ENCODE data around the gene QDPR.

Gene QDPR

DNA sequence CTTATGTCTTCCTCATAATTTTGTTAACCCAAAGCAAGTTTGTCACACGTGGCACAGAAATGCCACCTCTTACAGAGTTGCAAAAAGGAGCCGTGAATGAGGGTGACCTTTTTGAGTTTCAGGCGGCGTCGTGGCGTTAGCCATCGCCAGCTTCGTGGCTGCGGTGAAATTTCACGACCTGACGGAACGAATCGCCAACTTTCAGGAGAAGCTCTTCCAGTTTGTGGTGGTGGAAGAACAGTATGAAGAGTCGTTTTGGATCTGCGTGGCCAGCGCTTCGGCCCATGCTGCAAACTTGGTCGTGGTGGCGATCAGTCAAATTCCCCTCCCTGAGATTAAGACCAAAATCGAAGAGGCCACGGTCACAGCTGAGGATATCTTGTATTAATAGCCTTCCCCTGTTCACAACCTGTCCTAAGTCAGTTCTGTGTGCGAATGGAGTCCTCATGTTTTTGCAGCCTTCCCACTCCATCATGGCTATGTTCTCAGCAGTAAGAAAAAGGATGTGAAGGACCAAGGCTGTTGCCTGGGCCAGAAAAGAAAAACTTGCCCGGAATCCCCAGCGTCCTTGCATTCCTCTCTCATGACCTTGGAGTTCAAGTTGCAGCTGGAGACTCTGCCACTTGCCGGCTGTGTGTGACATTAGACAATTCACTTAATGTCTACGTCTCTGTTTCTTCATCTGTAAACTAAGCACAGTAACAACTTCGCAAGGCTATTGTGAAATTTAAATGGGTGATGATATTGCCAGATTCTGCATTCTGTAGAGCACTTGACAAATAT lies 15.0 kb upstream of the QDPR start:
- no peak for DNase-seq

DNA sequence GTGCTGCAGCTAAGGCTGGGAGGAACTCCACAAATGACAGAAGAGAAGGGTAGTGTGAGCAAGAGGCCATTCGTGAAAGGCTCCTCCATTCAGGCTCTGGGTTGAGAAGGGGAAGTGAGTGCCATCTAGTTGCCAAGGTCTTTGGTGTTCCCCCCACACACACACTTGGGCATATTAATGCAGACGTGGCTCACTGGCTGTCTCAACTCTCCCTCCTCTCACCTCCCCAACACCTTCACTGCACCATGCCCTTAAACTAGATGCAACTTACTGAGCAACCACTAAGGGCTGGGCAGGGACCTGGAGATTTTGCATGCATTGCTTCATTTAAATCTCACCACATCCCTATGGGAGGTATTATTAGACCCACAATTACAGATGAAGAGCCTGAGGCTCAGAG lies 11.8 kb upstream of the QDPR start:
- DNase-seq, result no peak

GRCh38 chr4:17521595-17521994 lies 9.7 kb upstream of the QDPR start:
- no peak for DNase-seq

GRCh38 chr4:17517664-17518063 lies 5.8 kb upstream of the QDPR start:
- DNase-seq, result no peak

- DNase-seq, result no peak
Observed at GRCh38 chr4:17516980-17517379, 5.1 kb upstream of the QDPR start.

GRCh38 chr4:17515445-17516407 lies 3.8 kb upstream of the QDPR start:
- DNase-seq, result no peak

DNA sequence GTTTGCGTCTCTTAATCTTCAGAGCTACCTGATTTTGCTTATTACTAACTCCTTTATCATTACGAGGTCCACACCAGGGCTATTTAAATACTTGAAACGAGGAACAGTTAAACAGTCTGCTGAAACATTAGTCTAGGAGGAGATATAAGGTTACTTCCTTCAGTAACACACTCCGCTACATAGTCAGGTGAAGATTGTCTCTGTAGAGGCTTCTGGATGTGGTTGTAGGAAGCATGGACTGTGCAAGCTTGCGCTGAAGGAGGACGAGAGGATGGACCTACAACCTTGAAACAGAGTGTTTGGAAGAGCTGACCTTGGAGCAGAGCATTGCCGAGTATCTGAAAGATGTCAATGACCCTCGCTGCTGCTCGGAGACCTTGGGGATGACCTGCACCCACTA lies 3.0 kb upstream of the QDPR start, which contains the start of gene CLRN2:
Gene CLRN2, plus strand, starts transcription at position 301 of the 400 bp plus-strand sequence. CDS start 102 bp downstream, outside the sequence.
- DNase-seq, result no peak

- DNase-seq, result no peak
Observed at GRCh38 chr4:17512973-17513665, 1.2 kb upstream of the QDPR start.

- DNase-seq, result no peak
Observed at GRCh38 chr4:17511509-17511949, 361 bp downstream of the QDPR start.

GRCh38 chr4:17511051-17511450 lies 839 bp downstream of the QDPR start:
- no peak for DNase-seq

GRCh38 chr4:17510582-17510981 lies 1.3 kb downstream of the QDPR start:
- DNase-seq, result no peak

DNA sequence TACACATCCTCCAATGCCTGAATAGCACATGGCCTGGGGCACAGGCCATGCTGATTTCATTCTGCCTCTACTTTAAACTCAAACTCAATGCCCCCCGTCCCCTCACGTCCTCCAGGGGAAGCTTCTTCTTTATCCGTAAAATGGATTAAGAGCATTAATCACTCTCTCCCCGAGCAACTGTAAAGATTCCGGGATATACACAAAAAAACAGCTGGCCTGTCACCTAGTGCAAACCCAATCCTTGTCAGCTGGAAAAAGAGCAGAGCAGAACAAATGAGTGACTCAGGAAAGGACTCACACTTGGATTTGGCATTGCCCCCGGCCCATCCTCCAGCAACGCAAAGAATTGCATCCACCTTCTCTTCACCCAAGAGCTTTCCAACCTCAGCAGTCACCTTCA lies 7.8 kb downstream of the QDPR start:
- no peak for DNase-seq

DNA sequence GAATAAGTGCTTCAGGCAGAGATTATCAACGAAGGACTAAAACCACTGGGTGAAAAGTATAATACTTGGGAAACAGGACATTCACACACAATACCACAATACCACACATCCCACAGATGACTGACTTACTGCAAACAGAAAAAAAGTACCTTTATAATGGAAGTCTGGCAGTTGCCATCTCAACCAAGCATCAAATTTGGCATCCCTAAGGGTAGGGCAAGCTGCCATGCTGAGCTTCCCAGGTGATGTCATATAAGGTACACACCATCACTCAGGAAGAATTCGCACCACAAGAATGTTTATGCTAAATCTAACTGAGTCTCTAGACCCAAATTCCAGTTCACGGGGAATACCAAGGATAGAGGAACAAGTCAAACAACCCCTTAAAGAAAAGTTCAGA lies 9.1 kb downstream of the QDPR start:
- DNase-seq, result no peak

DNA sequence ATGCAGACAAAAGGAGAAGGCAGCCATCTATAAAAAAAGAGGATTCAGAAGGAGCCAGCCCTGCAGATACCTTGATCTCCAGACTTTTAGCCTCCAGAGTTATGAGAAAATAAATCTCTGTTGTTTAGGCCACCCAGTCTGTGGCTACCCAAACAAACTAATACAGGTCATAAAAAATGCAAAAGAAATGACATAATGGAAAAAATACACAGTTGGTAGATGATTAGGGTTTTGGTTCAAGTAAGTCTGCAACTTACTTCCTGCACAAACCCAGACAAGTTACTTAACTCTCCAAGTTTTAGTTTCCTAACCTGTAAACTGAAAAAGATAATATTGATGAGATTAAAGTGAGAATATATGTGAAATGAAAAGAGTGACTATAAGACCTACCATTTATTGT lies 11.3 kb downstream of the QDPR start:
- no peak for DNase-seq

- DNase-seq, result no peak
Observed at GRCh38 chr4:17497890-17498523, 13.9 kb downstream of the QDPR start.

GRCh38 chr4:17494258-17495190 lies 17.4 kb downstream of the QDPR start:
- DNase-seq, result no peak

- DNase-seq, result no peak
Observed at GRCh38 chr4:17493619-17494018, 18.3 kb downstream of the QDPR start.

- DNase-seq, result no peak
Observed at GRCh38 chr4:17492876-17493275, 19.0 kb downstream of the QDPR start.

DNA sequence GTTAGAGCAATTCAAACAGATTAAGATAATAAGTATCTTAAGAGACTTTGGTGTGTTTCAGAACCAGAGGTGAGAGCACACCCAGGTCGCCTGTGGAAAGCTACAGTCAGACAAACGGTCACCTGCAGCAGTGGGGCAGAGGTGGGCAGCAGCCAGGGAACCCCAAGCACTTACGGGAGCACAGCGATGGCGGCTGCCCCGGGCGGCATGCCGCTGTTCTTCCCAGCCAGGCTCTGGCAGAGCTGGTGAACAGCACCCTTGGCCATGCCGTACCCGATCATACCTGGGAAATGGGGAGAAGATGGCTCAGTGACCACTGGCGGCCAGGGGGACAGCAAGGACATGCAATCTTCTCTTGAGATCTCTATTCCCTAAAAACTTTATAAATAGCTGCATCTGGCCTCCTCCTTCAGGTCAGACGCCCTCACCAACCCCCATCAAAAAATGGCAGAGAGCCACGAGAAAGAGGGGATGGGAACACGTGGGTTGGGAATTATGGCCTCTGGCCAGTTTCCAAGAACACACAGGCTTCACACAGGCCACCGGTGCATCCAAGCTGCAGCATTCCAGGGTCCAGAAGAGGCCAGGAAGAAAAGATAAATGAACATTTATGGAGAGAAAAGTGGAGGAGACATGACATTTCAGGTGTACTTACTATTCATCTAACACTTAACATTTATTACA lies 19.7 kb downstream of the QDPR start:
- DNase-seq, result peak; percentile 75

DNA sequence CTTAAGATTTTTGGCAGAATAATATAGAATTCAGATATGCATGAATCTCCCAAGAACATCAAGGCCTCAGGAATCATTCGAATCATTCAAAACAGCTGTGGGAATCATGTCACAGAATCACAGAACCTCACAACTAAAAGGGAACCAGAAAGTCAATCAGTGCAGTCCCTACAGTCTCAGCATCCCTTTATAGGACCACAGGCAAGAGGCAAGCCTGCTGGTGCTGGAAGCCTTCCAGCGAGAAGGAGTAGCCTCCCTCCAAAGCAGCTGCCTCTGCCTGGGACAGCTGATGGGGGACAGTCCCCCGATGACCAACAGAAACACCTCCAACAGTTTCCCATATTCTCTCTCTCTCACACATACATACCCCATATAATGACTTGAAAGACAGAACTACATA lies 20.7 kb downstream of the QDPR start:
- DNase-seq, result no peak

GRCh38 chr4:17490575-17491059 lies 21.3 kb downstream of the QDPR start:
- DNase-seq, result peak; percentile 76
